ENCODE results near the gene CNTN3. TPM values are rescaled to one million over a fixed set of nuclear protein-coding genes. Genes with fewer than 3 reads are reported as not detected.
A peak's percentile ranks its signal among the peaks of the same experiment; 100 is the strongest.

Gene CNTN3
- total and polyA plus RNA-seq, 5 donors from 2014 or later: not detected

- H3K27me3 ChIP-seq (ENCODE audit: control insufficient read depth, insufficient read depth, low read length): no peaks in the 10 kb centered on the region
- no peaks in the 10 kb centered on the region for H3K9me3 ChIP-seq (ENCODE audit: control insufficient read depth in 2 of 2, low read length in 2 of 2)
- Mint-ChIP-seq H3K4me1 (no peaks in the 10 kb centered on the region), H3K9me3 (peaks cover 2 to 27% (median 6%) of the 10 kb centered on the region in 7 donors), H3K36me3 (no peaks in the 10 kb centered on the region), H3K4me3 (no peak overlapping the region), H3K27ac (no peak overlapping the region), H3K27me3 (no peaks in the 10 kb centered on the region)
- no peaks in the 10 kb centered on the region for H3K4me1 ChIP-seq (ENCODE audit: control insufficient read depth, insufficient read depth, low read length, poor library complexity, severe bottlenecking)
- no peaks in the 10 kb centered on the region for H3K36me3 ChIP-seq (ENCODE audit: control insufficient read depth, insufficient read depth, low read length)
- no peak overlapping the region for H3K4me3 ChIP-seq (ENCODE audit: low read depth, low read length)
- DNase-seq (no peak), ATAC-seq (ENCODE audit: low read depth in 2 of 2) (no peak)
- H3K27ac ChIP-seq (ENCODE audit: insufficient read depth, low read length, poor library complexity, severe bottlenecking): no peak overlapping the region
Measured at GRCh38 chr3:74606996-74607395, 7.5 kb downstream of the CNTN3 start.

GRCh38 chr3:74605437-74605836 lies 9.0 kb downstream of the CNTN3 start:
- Histone ChIP-seq H3K9me3 (ENCODE audit: control insufficient read depth in 2 of 2, low read length in 2 of 2) (no peaks in the 10 kb centered on the region), H3K36me3 (ENCODE audit: control insufficient read depth, insufficient read depth, low read length) (no peaks in the 10 kb centered on the region), H3K27me3 (ENCODE audit: control insufficient read depth, insufficient read depth, low read length) (no peaks in the 10 kb centered on the region), H3K27ac (ENCODE audit: insufficient read depth, low read length, poor library complexity, severe bottlenecking) (no peak overlapping the region), H3K4me3 (ENCODE audit: low read depth, low read length) (no peak overlapping the region), H3K4me1 (ENCODE audit: control insufficient read depth, insufficient read depth, low read length, poor library complexity, severe bottlenecking) (no peaks in the 10 kb centered on the region)
- ATAC-seq (ENCODE audit: low read depth in 2 of 2) (no peak), DNase-seq (no peak)
- Mint-ChIP-seq H3K27me3 (no peaks in the 10 kb centered on the region), H3K9me3 (peaks cover 4 to 28% (median 6%) of the 10 kb centered on the region in 7 donors), H3K36me3 (no peaks in the 10 kb centered on the region), H3K27ac (no peak overlapping the region), H3K4me1 (no peaks in the 10 kb centered on the region), H3K4me3 (no peak overlapping the region)

- Histone ChIP-seq H3K27me3 (ENCODE audit: control insufficient read depth, insufficient read depth, low read length) (no peaks in the 10 kb centered on the region), H3K27ac (ENCODE audit: insufficient read depth, low read length, poor library complexity, severe bottlenecking) (no peak overlapping the region), H3K9me3 (ENCODE audit: control insufficient read depth in 2 of 2, low read length in 2 of 2) (peaks cover 0 to 4% of the 10 kb centered on the region in 2 experiments), H3K36me3 (ENCODE audit: control insufficient read depth, insufficient read depth, low read length) (no peaks in the 10 kb centered on the region), H3K4me1 (ENCODE audit: control insufficient read depth, insufficient read depth, low read length, poor library complexity, severe bottlenecking) (no peaks in the 10 kb centered on the region), H3K4me3 (ENCODE audit: low read depth, low read length) (no peak overlapping the region)
- Mint-ChIP-seq H3K36me3 (no peaks in the 10 kb centered on the region), H3K9me3 (peaks cover 4 to 35% (median 6%) of the 10 kb centered on the region in 7 donors), H3K27ac (no peak overlapping the region), H3K27me3 (no peaks in the 10 kb centered on the region), H3K4me1 (no peaks in the 10 kb centered on the region), H3K4me3 (no peak overlapping the region)
- ATAC-seq (ENCODE audit: low read depth in 2 of 2) (no peak), DNase-seq (no peak)
Measured at GRCh38 chr3:74603292-74603691, 11.2 kb downstream of the CNTN3 start.

- Histone ChIP-seq H3K27me3 (ENCODE audit: control insufficient read depth, insufficient read depth, low read length) (no peaks in the 10 kb centered on the region), H3K9me3 (ENCODE audit: control insufficient read depth in 2 of 2, low read length in 2 of 2) (peaks cover 0 to 4% of the 10 kb centered on the region in 2 experiments), H3K4me3 (ENCODE audit: low read depth, low read length) (no peak overlapping the region), H3K36me3 (ENCODE audit: control insufficient read depth, insufficient read depth, low read length) (no peaks in the 10 kb centered on the region), H3K27ac (ENCODE audit: insufficient read depth, low read length, poor library complexity, severe bottlenecking) (no peak overlapping the region), H3K4me1 (ENCODE audit: control insufficient read depth, insufficient read depth, low read length, poor library complexity, severe bottlenecking) (no peaks in the 10 kb centered on the region)
- DNase-seq (no peak), ATAC-seq (ENCODE audit: low read depth in 2 of 2) (no peak)
- Mint-ChIP-seq H3K9me3 (peaks cover 4 to 35% (median 6%) of the 10 kb centered on the region in 7 donors), H3K4me3 (no peak overlapping the region), H3K27ac (no peak overlapping the region), H3K27me3 (no peaks in the 10 kb centered on the region), H3K4me1 (no peaks in the 10 kb centered on the region), H3K36me3 (no peaks in the 10 kb centered on the region)
Measured at GRCh38 chr3:74602471-74602870, 12.0 kb downstream of the CNTN3 start.

GRCh38 chr3:74601793-74602192 lies 12.7 kb downstream of the CNTN3 start:
- H3K4me3 ChIP-seq (ENCODE audit: low read depth, low read length): no peak overlapping the region
- no peaks in the 10 kb centered on the region for H3K4me1 ChIP-seq (ENCODE audit: control insufficient read depth, insufficient read depth, low read length, poor library complexity, severe bottlenecking)
- no peaks in the 10 kb centered on the region for H3K36me3 ChIP-seq (ENCODE audit: control insufficient read depth, insufficient read depth, low read length)
- Mint-ChIP-seq H3K27me3 (no peaks in the 10 kb centered on the region), H3K4me3 (no peak overlapping the region), H3K36me3 (no peaks in the 10 kb centered on the region), H3K9me3 (peaks cover 4 to 40% (median 6%) of the 10 kb centered on the region in 7 donors), H3K4me1 (no peaks in the 10 kb centered on the region), H3K27ac (no peak overlapping the region)
- no peak overlapping the region for H3K27ac ChIP-seq (ENCODE audit: insufficient read depth, low read length, poor library complexity, severe bottlenecking)
- no peak for DNase-seq
- peaks cover 0 to 4% of the 10 kb centered on the region in 2 experiments for H3K9me3 ChIP-seq (ENCODE audit: control insufficient read depth in 2 of 2, low read length in 2 of 2)
- no peak for ATAC-seq (ENCODE audit: low read depth in 2 of 2)
- no peaks in the 10 kb centered on the region for H3K27me3 ChIP-seq (ENCODE audit: control insufficient read depth, insufficient read depth, low read length)

GRCh38 chr3:74599564-74599963 lies 14.9 kb downstream of the CNTN3 start:
- no peaks in the 10 kb centered on the region for H3K27me3 Mint-ChIP-seq
- no peaks in the 10 kb centered on the region for H3K36me3 ChIP-seq (ENCODE audit: control insufficient read depth, insufficient read depth, low read length)
- H3K4me1 Mint-ChIP-seq: no peaks in the 10 kb centered on the region
- DNase-seq (no peak), ATAC-seq (ENCODE audit: low read depth in 2 of 2) (no peak)
- no peaks in the 10 kb centered on the region for H3K36me3 Mint-ChIP-seq
- no peak overlapping the region for H3K4me3 ChIP-seq (ENCODE audit: low read depth, low read length)
- H3K9me3 ChIP-seq (ENCODE audit: control insufficient read depth in 2 of 2, low read length in 2 of 2): peaks cover 0 to 4% of the 10 kb centered on the region in 2 experiments
- H3K27ac Mint-ChIP-seq: no peak overlapping the region
- no peaks in the 10 kb centered on the region for H3K27me3 ChIP-seq (ENCODE audit: control insufficient read depth, insufficient read depth, low read length)
- no peak overlapping the region for H3K4me3 Mint-ChIP-seq
- no peak overlapping the region for H3K27ac ChIP-seq (ENCODE audit: insufficient read depth, low read length, poor library complexity, severe bottlenecking)
- H3K9me3 Mint-ChIP-seq: peaks cover 2 to 28% (median 5%) of the 10 kb centered on the region in 7 donors
- H3K4me1 ChIP-seq (ENCODE audit: control insufficient read depth, insufficient read depth, low read length, poor library complexity, severe bottlenecking): no peaks in the 10 kb centered on the region

- Mint-ChIP-seq H3K36me3 (no peaks in the 10 kb centered on the region), H3K4me3 (no peak overlapping the region), H3K4me1 (no peaks in the 10 kb centered on the region), H3K27ac (no peak overlapping the region), H3K27me3 (no peaks in the 10 kb centered on the region), H3K9me3 (peaks cover 0 to 13% (median 1%) of the 10 kb centered on the region in 7 donors)
- Histone ChIP-seq H3K4me1 (ENCODE audit: control insufficient read depth, insufficient read depth, low read length, poor library complexity, severe bottlenecking) (no peaks in the 10 kb centered on the region), H3K36me3 (ENCODE audit: control insufficient read depth, insufficient read depth, low read length) (no peaks in the 10 kb centered on the region), H3K27me3 (ENCODE audit: control insufficient read depth, insufficient read depth, low read length) (no peaks in the 10 kb centered on the region), H3K9me3 (ENCODE audit: control insufficient read depth in 2 of 2, low read length in 2 of 2) (peaks cover 0 to 4% of the 10 kb centered on the region in 2 experiments), H3K4me3 (ENCODE audit: low read depth, low read length) (no peak overlapping the region), H3K27ac (ENCODE audit: insufficient read depth, low read length, poor library complexity, severe bottlenecking) (no peak overlapping the region)
- no peak for DNase-seq
- ATAC-seq (ENCODE audit: low read depth in 2 of 2): no peak
Measured at GRCh38 chr3:74593152-74593551, 21.3 kb downstream of the CNTN3 start.

- peak overlapping the region in 1 of 3 donors; percentile 53 for H3K27ac Mint-ChIP-seq
- H3K4me1 Mint-ChIP-seq: no peaks in the 10 kb centered on the region
- H3K27me3 Mint-ChIP-seq: no peaks in the 10 kb centered on the region
- DNase-seq: no peak
- no peaks in the 10 kb centered on the region for H3K27me3 ChIP-seq (ENCODE audit: control insufficient read depth, insufficient read depth, low read length)
- no peak overlapping the region for H3K4me3 Mint-ChIP-seq
- no peaks in the 10 kb centered on the region for H3K36me3 Mint-ChIP-seq
- no peak for ATAC-seq (ENCODE audit: low read depth in 2 of 2)
- H3K27ac ChIP-seq (ENCODE audit: insufficient read depth, low read length, poor library complexity, severe bottlenecking): no peak overlapping the region
- H3K4me1 ChIP-seq (ENCODE audit: control insufficient read depth, insufficient read depth, low read length, poor library complexity, severe bottlenecking): no peaks in the 10 kb centered on the region
- H3K9me3 ChIP-seq (ENCODE audit: control insufficient read depth in 2 of 2, low read length in 2 of 2): peaks cover 0 to 4% of the 10 kb centered on the region in 2 experiments
- no peaks in the 10 kb centered on the region for H3K36me3 ChIP-seq (ENCODE audit: control insufficient read depth, insufficient read depth, low read length)
- H3K4me3 ChIP-seq (ENCODE audit: low read depth, low read length): no peak overlapping the region
- peaks cover 0 to 12% (median 1%) of the 10 kb centered on the region in 7 donors for H3K9me3 Mint-ChIP-seq
Measured at GRCh38 chr3:74592359-74592758, 22.1 kb downstream of the CNTN3 start.

All from CD4-positive, CD25-positive, alpha-beta regulatory T cell (primary cell).